Measurements from ENCODE around the gene KCMF1.

The KCMF1 gene

GRCh38 chr2:84980263-84980983, 9.5 kb downstream of the KCMF1 start:
- Mint-ChIP-seq H3K27ac (no peak overlapping the region), H3K4me3 (no peak overlapping the region), H3K36me3 (ENCODE audit: low read depth) (peaks cover 4% of the 10 kb centered on the region), H3K27me3 (ENCODE audit: low read depth) (no peaks in the 10 kb centered on the region), H3K9me3 (no peaks in the 10 kb centered on the region), H3K4me1 (peaks cover 10% of the 10 kb centered on the region)
- TF ChIP-seq CTCF (IDR thresholded peaks at IDR 0.05; ENCODE audit: unreplicated experiment in 3 of 3) = no peak

GRCh38 chr2:84986018-84986417, 15.1 kb downstream of the KCMF1 start:
- H3K36me3 Mint-ChIP-seq (ENCODE audit: low read depth) = peaks cover 9% of the 10 kb centered on the region
- peaks cover 13% of the 10 kb centered on the region for H3K4me1 Mint-ChIP-seq
- H3K27me3 Mint-ChIP-seq (ENCODE audit: low read depth) = no peaks in the 10 kb centered on the region
- H3K9me3 Mint-ChIP-seq = no peaks in the 10 kb centered on the region
- no peak for TF ChIP-seq CTCF (IDR thresholded peaks at IDR 0.05; ENCODE audit: unreplicated experiment in 3 of 3)
- no peak overlapping the region for H3K4me3 Mint-ChIP-seq
- H3K27ac Mint-ChIP-seq = peak overlapping the region in 2 of 3 experiments; percentile 9 to 69

- no peak overlapping the region for H3K27ac Mint-ChIP-seq
- peaks cover 9% of the 10 kb centered on the region for H3K36me3 Mint-ChIP-seq (ENCODE audit: low read depth)
- no peaks in the 10 kb centered on the region for H3K27me3 Mint-ChIP-seq (ENCODE audit: low read depth)
- H3K9me3 Mint-ChIP-seq = no peaks in the 10 kb centered on the region
- peaks cover 13% of the 10 kb centered on the region for H3K4me1 Mint-ChIP-seq
- no peak for TF ChIP-seq CTCF (IDR thresholded peaks at IDR 0.05; ENCODE audit: unreplicated experiment in 3 of 3)
- no peak overlapping the region for H3K4me3 Mint-ChIP-seq
Observed at GRCh38 chr2:84989422-84989821, 18.5 kb downstream of the KCMF1 start.

GRCh38 chr2:84989927-84990326, 19.0 kb downstream of the KCMF1 start:
- Mint-ChIP-seq H3K4me3 (no peak overlapping the region), H3K27ac (no peak overlapping the region), H3K36me3 (ENCODE audit: low read depth) (peaks cover 9% of the 10 kb centered on the region), H3K9me3 (no peaks in the 10 kb centered on the region), H3K27me3 (ENCODE audit: low read depth) (no peaks in the 10 kb centered on the region), H3K4me1 (peaks cover 13% of the 10 kb centered on the region)
- no peak for TF ChIP-seq CTCF (IDR thresholded peaks at IDR 0.05; ENCODE audit: unreplicated experiment in 3 of 3)

GRCh38 chr2:84991404-84992160, 20.6 kb downstream of the KCMF1 start:
- no peak for TF ChIP-seq CTCF (IDR thresholded peaks at IDR 0.05; ENCODE audit: unreplicated experiment in 3 of 3)
- H3K4me3 Mint-ChIP-seq = no peak overlapping the region
- no peaks in the 10 kb centered on the region for H3K27me3 Mint-ChIP-seq (ENCODE audit: low read depth)
- H3K9me3 Mint-ChIP-seq = no peaks in the 10 kb centered on the region
- peaks cover 12% of the 10 kb centered on the region for H3K4me1 Mint-ChIP-seq
- peaks cover 9% of the 10 kb centered on the region for H3K36me3 Mint-ChIP-seq (ENCODE audit: low read depth)
- no peak overlapping the region for H3K27ac Mint-ChIP-seq
